Measurements from ENCODE around the gene SETD2. TPM values are rescaled to one million over a fixed set of nuclear protein-coding genes. Genes with fewer than 3 reads are reported as not detected.

The SETD2 gene
- total and polyA plus RNA-seq, 2 experiments from 2014 or later, result 16.7 to 45.2 TPM

DNA sequence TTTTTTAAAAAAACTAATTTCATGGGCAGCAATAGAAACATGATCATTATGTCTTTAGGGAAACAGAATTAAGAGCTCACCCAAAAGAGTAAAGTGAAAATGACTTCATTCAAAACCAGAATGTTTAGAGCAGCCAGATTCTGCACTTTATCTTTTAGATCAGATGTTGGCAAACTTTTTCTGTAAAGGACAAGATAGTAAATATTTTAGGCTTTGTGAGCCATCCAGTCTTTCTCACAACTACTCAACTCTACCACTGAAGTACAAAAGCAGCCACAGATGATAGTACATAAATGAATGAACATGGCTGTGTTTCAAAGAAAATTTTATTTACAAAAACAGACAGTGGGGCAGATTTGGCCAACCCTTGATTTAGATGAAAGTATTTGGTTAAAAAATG, 84.5 kb downstream of the SETD2 start (continued):
- TF ChIP-seq, protein P1, sequence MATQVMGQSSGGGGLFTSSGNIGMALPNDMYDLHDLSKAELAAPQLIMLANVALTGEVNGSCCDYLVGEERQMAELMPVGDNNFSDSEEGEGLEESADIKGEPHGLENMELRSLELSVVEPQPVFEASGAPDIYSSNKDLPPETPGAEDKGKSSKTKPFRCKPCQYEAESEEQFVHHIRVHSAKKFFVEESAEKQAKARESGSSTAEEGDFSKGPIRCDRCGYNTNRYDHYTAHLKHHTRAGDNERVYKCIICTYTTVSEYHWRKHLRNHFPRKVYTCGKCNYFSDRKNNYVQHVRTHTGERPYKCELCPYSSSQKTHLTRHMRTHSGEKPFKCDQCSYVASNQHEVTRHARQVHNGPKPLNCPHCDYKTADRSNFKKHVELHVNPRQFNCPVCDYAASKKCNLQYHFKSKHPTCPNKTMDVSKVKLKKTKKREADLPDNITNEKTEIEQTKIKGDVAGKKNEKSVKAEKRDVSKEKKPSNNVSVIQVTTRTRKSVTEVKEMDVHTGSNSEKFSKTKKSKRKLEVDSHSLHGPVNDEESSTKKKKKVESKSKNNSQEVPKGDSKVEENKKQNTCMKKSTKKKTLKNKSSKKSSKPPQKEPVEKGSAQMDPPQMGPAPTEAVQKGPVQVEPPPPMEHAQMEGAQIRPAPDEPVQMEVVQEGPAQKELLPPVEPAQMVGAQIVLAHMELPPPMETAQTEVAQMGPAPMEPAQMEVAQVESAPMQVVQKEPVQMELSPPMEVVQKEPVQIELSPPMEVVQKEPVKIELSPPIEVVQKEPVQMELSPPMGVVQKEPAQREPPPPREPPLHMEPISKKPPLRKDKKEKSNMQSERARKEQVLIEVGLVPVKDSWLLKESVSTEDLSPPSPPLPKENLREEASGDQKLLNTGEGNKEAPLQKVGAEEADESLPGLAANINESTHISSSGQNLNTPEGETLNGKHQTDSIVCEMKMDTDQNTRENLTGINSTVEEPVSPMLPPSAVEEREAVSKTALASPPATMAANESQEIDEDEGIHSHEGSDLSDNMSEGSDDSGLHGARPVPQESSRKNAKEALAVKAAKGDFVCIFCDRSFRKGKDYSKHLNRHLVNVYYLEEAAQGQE (IDR thresholded peaks at IDR 0.05; ENCODE audit: unreplicated experiment), result no peak
- TF ChIP-seq, protein P2, sequence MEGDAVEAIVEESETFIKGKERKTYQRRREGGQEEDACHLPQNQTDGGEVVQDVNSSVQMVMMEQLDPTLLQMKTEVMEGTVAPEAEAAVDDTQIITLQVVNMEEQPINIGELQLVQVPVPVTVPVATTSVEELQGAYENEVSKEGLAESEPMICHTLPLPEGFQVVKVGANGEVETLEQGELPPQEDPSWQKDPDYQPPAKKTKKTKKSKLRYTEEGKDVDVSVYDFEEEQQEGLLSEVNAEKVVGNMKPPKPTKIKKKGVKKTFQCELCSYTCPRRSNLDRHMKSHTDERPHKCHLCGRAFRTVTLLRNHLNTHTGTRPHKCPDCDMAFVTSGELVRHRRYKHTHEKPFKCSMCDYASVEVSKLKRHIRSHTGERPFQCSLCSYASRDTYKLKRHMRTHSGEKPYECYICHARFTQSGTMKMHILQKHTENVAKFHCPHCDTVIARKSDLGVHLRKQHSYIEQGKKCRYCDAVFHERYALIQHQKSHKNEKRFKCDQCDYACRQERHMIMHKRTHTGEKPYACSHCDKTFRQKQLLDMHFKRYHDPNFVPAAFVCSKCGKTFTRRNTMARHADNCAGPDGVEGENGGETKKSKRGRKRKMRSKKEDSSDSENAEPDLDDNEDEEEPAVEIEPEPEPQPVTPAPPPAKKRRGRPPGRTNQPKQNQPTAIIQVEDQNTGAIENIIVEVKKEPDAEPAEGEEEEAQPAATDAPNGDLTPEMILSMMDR (conservative IDR thresholded peaks at IDR 0.05; ENCODE audit: low read depth in 2 of 2), result no peak
- TF ChIP-seq STAT1 (IDR thresholded peaks at IDR 0.05; ENCODE audit: unreplicated experiment) (no peak), EZH2 (IDR thresholded peaks at IDR 0.05; ENCODE audit: low read depth, unreplicated experiment) (no peak), EZH2phosphoT487 (IDR thresholded peaks at IDR 0.05; ENCODE audit: unreplicated experiment) (no peak), ZNF114 (CRISPR knock-in tag; IDR thresholded peaks at IDR 0.05) (no peak), CREB1 (CRISPR knock-in tag; IDR thresholded peaks at IDR 0.05; ENCODE audit: low read depth) (no peak), ZNF331 (CRISPR knock-in tag; IDR thresholded peaks at IDR 0.05; ENCODE audit: low read depth) (no peak)

DNA sequence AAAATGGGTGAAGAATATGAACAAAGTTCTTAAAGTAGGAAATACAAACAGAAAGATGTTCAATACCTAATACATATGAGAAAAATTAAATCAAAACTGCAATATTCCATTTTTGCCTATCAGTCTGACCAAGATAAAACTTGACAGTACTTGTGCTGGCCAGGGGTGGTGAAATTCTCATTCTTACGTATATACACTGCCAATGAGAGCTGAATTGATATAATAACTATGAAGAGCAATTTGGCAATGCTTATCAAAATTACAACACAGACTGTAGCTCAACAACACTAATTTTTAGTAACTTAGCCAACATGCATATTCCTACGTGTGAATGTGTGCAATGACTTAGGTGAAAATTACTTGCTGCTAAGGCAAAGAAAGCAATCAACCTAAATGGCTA, 90.2 kb downstream of the SETD2 start:
- H2AFZ ChIP-seq, result no peak overlapping the region
- H3K9me2 ChIP-seq (ENCODE audit: insufficient read depth), result no peaks in the 10 kb centered on the region
- Mint-ChIP-seq H3K27ac (no peak overlapping the region), H3K4me3 (no peak overlapping the region), H3K27me3 (ENCODE audit: insufficient read depth, low read depth, poor library complexity) (peaks cover 5% of the 10 kb centered on the region), H3K9me3 (no peaks in the 10 kb centered on the region; the same call in 2 of the 3 replicates), H3K36me3 (ENCODE audit: low read depth) (peaks cover 12% of the 10 kb centered on the region), H3K4me1 (peaks cover 15% of the 10 kb centered on the region)
- 0 out of 2 replicates have a peak, but pooled peaks cover 3% of the 10 kb centered on the region for H3F3A ChIP-seq (replicated peaks; ENCODE audit: low read depth)
- no peaks in the 10 kb centered on the region for H3K27me3 ChIP-seq (ENCODE audit: insufficient read depth)
- H3K4me1 ChIP-seq (ENCODE audit: insufficient read depth), result peaks cover 12% of the 10 kb centered on the region
- no peak overlapping the region for H3K4me3 ChIP-seq
- TF ChIP-seq, protein P2 (conservative IDR thresholded peaks at IDR 0.05; ENCODE audit: low read depth in 2 of 2), result no peak
- TF ChIP-seq EZH2phosphoT487 (IDR thresholded peaks at IDR 0.05; ENCODE audit: unreplicated experiment) (no peak), NANOG (IDR thresholded peaks at IDR 0.05; ENCODE audit: borderline replicate concordance) (no peak), POLR2AphosphoS5 (IDR thresholded peaks at IDR 0.05; ENCODE audit: low read depth) (no peak), JUNB (IDR thresholded peaks at IDR 0.05; ENCODE audit: unreplicated experiment) (no peak)
- ATAC-seq, result no peak
- H3K27ac ChIP-seq (ENCODE audit: low read depth), result no peak overlapping the region
- peaks cover 64% of the 10 kb centered on the region for H3K79me2 ChIP-seq (replicated peaks; ENCODE audit: insufficient read depth)
- peaks cover 10% of the 10 kb centered on the region; the same call in 1 of the 2 replicates for H3K36me3 ChIP-seq (ENCODE audit: insufficient read depth)
- no peak overlapping the region for H3K4me2 ChIP-seq
- peaks cover 13% of the 10 kb centered on the region; the same call in 1 of the 2 replicates for H4K20me1 ChIP-seq (replicated peaks; ENCODE audit: insufficient read depth)
- no peak for DNase-seq (ENCODE audit: low spot score)

All from GM23338 (cell line).